Hepatocyte (in vitro differentiated cells): ENCODE results near the gene PRICKLE3. TPM values are rescaled to one million over a fixed set of nuclear protein-coding genes. Genes with fewer than 3 reads are reported as not detected.
A peak's percentile ranks its signal among the peaks of the same experiment; 100 is the strongest.

Experiments used
- DNase-seq: peaks from one replicate; pipeline ENCODE4 v3.0.0-alpha.2; 2016; ENCODE audit warnings: low spot score
- H2AFZ ChIP-seq: fragments of 200-600 bp; sonication (generic); 2 replicates; pipeline ENCODE4 v1.6.0; 2016; ENCODE audit warnings: antibody characterized with exemption, mild to moderate bottlenecking
- H3K27ac ChIP-seq: fragments of 200-600 bp; sonication (generic); 2 replicates; pipeline ENCODE4 v1.5.1; 2016; ENCODE audit warnings: mild to moderate bottlenecking
- H3K27me3 ChIP-seq: fragments of 200-600 bp; sonication (generic); 2 replicates; pipeline ENCODE4 v1.6.1; 2016
- H3K36me3 ChIP-seq: fragments of 200-600 bp; sonication (generic); replicated peaks from 2 replicates; pipeline ENCODE4 v1.5.1; 2016; ENCODE audit warnings: low read depth; ENCODE audit not compliant: insufficient read depth
- H3K4me1 ChIP-seq: fragments of 200-600 bp; sonication (generic); 2 replicates; pipeline ENCODE4 v1.5.1; 2016; ENCODE audit warnings: mild to moderate bottlenecking, moderate library complexity; ENCODE audit not compliant: insufficient read depth
- H3K4me2 ChIP-seq: fragments of 200-600 bp; sonication (generic); 2 replicates; pipeline ENCODE4 v1.6.0; 2016
- H3K4me3 ChIP-seq: fragments of 200-600 bp; sonication (generic); 2 replicates; pipeline ENCODE4 v1.5.1; 2016; ENCODE audit warnings: mild to moderate bottlenecking
- H3K79me2 ChIP-seq: fragments of 200-600 bp; sonication (generic); 2 replicates; pipeline ENCODE4 v1.6.0; 2017; ENCODE audit warnings: mild to moderate bottlenecking
- H3K9me2 ChIP-seq: fragments of 200-600 bp; sonication (generic); replicated peaks from 2 replicates; pipeline ENCODE4 v1.6.0; 2017; ENCODE audit warnings: mild to moderate bottlenecking; ENCODE audit not compliant: insufficient read depth
- H3K9me3 ChIP-seq: fragments of 200-600 bp; sonication (generic); 2 replicates; pipeline ENCODE4 v1.5.1; 2016; ENCODE audit warnings: low read depth, mild to moderate bottlenecking
- H4K20me1 ChIP-seq: fragments of 200-600 bp; sonication (generic); 2 replicates; pipeline ENCODE4 v1.6.0; 2016; ENCODE audit warnings: mild to moderate bottlenecking; ENCODE audit not compliant: insufficient read depth, poor library complexity, severe bottlenecking
- CTCF ChIP-seq: fragments of 200-600 bp; sonication (generic); IDR thresholded peaks from 2 replicates; pipeline ENCODE4 v1.5.1; 2016; ENCODE audit warnings: antibody characterized with exemption, mild to moderate bottlenecking; ENCODE audit not compliant: poor library complexity
- EZH2 ChIP-seq: fragments of 200-600 bp; sonication (generic); IDR thresholded peaks from 2 replicates; pipeline ENCODE4 v1.6.1; 2016; ENCODE audit warnings: antibody characterized with exemption, mild to moderate bottlenecking, borderline replicate concordance
- EZH2phosphoT487 ChIP-seq: fragments of 200-600 bp; sonication (generic); IDR thresholded peaks from one replicate; pipeline ENCODE4 v1.6.1; 2018; ENCODE audit warnings: antibody characterized with exemption, mild to moderate bottlenecking, low read depth, moderate library complexity; ENCODE audit not compliant: unreplicated experiment, severe bottlenecking
- WGBS: methylation state at CpG from one replicate; pipeline ENCODE4 v1.1.6; 2016; ENCODE audit warnings: low lambda C conversion rate; ENCODE audit errors: missing lambda C conversion rate; 5-methylcytosine and 5-hydroxymethylcytosine counted together
- polyA plus RNA-seq: library from polyadenylated mRNA; unstranded; fragments of >200 nt; fragmentation: Nextera tagmentation; extraction: Ambion mirVana; gene quantifications from 2 replicates; pipeline ENCODE4 v1.2.1, GENCODE V29; 2016
- total RNA-seq: library from RNA; depleted of rRNA; stranded (reverse); fragments of >200 nt; gene quantifications from 2 replicates; pipeline ENCODE4 v1.2.3, GENCODE V29; 2014

The PRICKLE3 gene
- total and polyA plus RNA-seq, 2 experiments from 2014 or later = 6.1 to 9.3 TPM

DNA sequence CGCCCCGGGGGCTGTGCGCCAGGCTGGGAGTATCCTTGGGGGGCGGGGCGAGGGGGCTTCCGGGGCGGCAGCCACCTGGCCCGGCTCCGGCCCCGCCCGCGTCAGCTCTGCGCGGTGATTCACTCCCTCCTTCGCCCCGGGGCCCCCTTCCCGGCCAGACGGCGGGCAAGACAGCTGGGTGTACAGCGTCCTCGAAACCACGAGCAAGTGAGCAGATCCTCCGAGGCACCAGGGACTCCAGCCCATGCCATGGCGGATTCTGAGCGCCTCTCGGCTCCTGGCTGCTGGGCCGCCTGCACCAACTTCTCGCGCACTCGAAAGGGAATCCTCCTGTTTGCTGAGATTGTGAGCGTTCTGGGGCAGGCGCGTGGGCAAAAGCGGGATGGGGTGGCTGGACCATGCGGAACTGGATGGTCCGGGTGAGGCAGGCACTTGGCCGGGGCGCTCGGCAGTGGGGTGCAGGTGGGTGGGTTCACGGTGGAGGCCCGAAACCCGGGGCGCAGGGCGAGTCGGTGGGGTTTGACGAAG is 14.4 kb downstream of the PRICKLE3 start, which contains the start of gene PLP2:
TSS of gene PLP2 (plus strand) at position 147 of the 528 bp plus-strand sequence. CDS start at position 250, 103 bp downstream.
- Histone ChIP-seq H3K9me2 (no peaks in the 10 kb centered on the region), H3K79me2 (no peaks in the 10 kb centered on the region), H4K20me1 (no peaks in the 10 kb centered on the region), H3K4me2 (peak within 1 kb of the TSS; percentile 83), H3K4me3 (peak within 1 kb of the TSS; percentile 34), H2AFZ (peak within 1 kb of the TSS; percentile 41), H3K27ac (peak within 1 kb of the TSS; percentile 84), H3K4me1 (peaks cover 8% of the 10 kb centered on the region), H3K9me3 (no peaks in the 10 kb centered on the region), H3K36me3 (no peaks in the 10 kb centered on the region), H3K27me3 (no peaks in the 10 kb centered on the region)
- TF ChIP-seq CTCF = no peak
- no peak for TF ChIP-seq EZH2
- TF ChIP-seq EZH2phosphoT487 = no peak
- DNase-seq = peak; percentile 74
- 51% methylated on average over 34 of the region's 46 CpGs for WGBS

GRCh38 chrX:49167740-49168108 is 18.4 kb downstream of the PRICKLE3 start:
- no peaks in the 10 kb centered on the region for H3K9me3 ChIP-seq
- peak overlapping the region; percentile 77 for H3K4me2 ChIP-seq
- peaks cover 10% of the 10 kb centered on the region for H3K4me1 ChIP-seq
- no peak overlapping the region for H2AFZ ChIP-seq
- no peak for TF ChIP-seq CTCF
- H3K4me3 ChIP-seq = no peak overlapping the region
- H3K27me3 ChIP-seq = no peaks in the 10 kb centered on the region
- no peaks in the 10 kb centered on the region for H3K9me2 ChIP-seq
- no peak for DNase-seq
- 81% methylated on average over 3 of the region's 3 CpGs for WGBS
- H3K27ac ChIP-seq = peak overlapping the region; percentile 95
- no peaks in the 10 kb centered on the region for H3K79me2 ChIP-seq
- no peaks in the 10 kb centered on the region for H4K20me1 ChIP-seq
- H3K36me3 ChIP-seq = no peaks in the 10 kb centered on the region

- H3K79me2 ChIP-seq = no peaks in the 10 kb centered on the region
- no peaks in the 10 kb centered on the region for H3K9me2 ChIP-seq
- peaks cover 10% of the 10 kb centered on the region for H3K4me1 ChIP-seq
- no peaks in the 10 kb centered on the region for H3K36me3 ChIP-seq
- no peaks in the 10 kb centered on the region for H3K27me3 ChIP-seq
- H2AFZ ChIP-seq = peak overlapping the region; percentile 35
- H3K4me3 ChIP-seq = no peak overlapping the region
- 61% methylated on average over 32 of the region's 35 CpGs for WGBS
- no peaks in the 10 kb centered on the region for H4K20me1 ChIP-seq
- H3K9me3 ChIP-seq = no peaks in the 10 kb centered on the region
- TF ChIP-seq EZH2phosphoT487 (no peak), CTCF (no peak), EZH2 (no peak)
- H3K27ac ChIP-seq = peak overlapping the region; percentile 95
- peak overlapping the region; percentile 77 for H3K4me2 ChIP-seq
- DNase-seq = peak; percentile 56
Measured at GRCh38 chrX:49166914-49167739, 19.0 kb downstream of the PRICKLE3 start.
